ENCODE data around the gene RPS6KB1. TPM values are rescaled to one million over a fixed set of nuclear protein-coding genes. Genes with fewer than 3 reads are reported as not detected.
A peak's percentile ranks its signal among the peaks of the same experiment; 100 is the strongest.
"Not testable (repeated sequence)": the region's sequence is repeated elsewhere in the genome, so short reads cannot be mapped to it uniquely, and the experiment has no call there.

The RPS6KB1 gene
- total and polyA plus RNA-seq, 2 experiments from 2014 or later, result 23.3 to 31.4 TPM

- H3K4me2 ChIP-seq (ENCODE audit: unreplicated experiment), result no peak overlapping the region
- H4K20me1 ChIP-seq (ENCODE audit: insufficient read depth), result no peaks in the 10 kb centered on the region
- TF ChIP-seq EZH2phosphoT487 (IDR thresholded peaks at IDR 0.05; ENCODE audit: insufficient read depth, low read depth), result no peak
- TF ChIP-seq EZH2 (IDR thresholded peaks at IDR 0.05; ENCODE audit: insufficient read depth, poor library complexity, severe bottlenecking), result no peak
- H3K9me2 ChIP-seq (ENCODE audit: insufficient read depth), result no peaks in the 10 kb centered on the region
- WGBS, 2 experiments (ENCODE audit: low coverage in 1 of 2, low lambda C conversion rate in 2 of 2, missing lambda C conversion rate in 2 of 2), result 98 to 99% methylated on average over 3 of the region's 3 CpGs
- in situ Hi-C loops (cut with MboI), result loop anchor here (25.0 kb wide), 1 partner anchor 530 kb away; no protein-coding TSS in a partner anchor
- no peak overlapping the region for H2AFZ ChIP-seq
- no peak overlapping the region for H3K9ac ChIP-seq
- 0 out of 2 replicates have a peak, but pooled peaks cover 2% of the 10 kb centered on the region for H3F3A ChIP-seq (ENCODE audit: insufficient read depth)
- no peaks in the 10 kb centered on the region for H3K4me1 ChIP-seq (ENCODE audit: insufficient read depth)
- DNase-seq, result no peak
- no peak overlapping the region for H3K27ac ChIP-seq
- peaks cover 80% of the 10 kb centered on the region for H3K79me2 ChIP-seq (ENCODE audit: insufficient read depth)
- H3K4me3 ChIP-seq, result no peak overlapping the region
- H3K36me3 ChIP-seq (ENCODE audit: low read depth), result peaks cover 15% of the 10 kb centered on the region; the same call in 1 of the 2 replicates
- H3K27me3 ChIP-seq (replicated peaks; ENCODE audit: insufficient read depth), result no peaks in the 10 kb centered on the region
- no peaks in the 10 kb centered on the region for H3K9me3 ChIP-seq (ENCODE audit: low read depth)
Observed at GRCh38 chr17:59907467-59907866, 14.5 kb downstream of the RPS6KB1 start.

DNA sequence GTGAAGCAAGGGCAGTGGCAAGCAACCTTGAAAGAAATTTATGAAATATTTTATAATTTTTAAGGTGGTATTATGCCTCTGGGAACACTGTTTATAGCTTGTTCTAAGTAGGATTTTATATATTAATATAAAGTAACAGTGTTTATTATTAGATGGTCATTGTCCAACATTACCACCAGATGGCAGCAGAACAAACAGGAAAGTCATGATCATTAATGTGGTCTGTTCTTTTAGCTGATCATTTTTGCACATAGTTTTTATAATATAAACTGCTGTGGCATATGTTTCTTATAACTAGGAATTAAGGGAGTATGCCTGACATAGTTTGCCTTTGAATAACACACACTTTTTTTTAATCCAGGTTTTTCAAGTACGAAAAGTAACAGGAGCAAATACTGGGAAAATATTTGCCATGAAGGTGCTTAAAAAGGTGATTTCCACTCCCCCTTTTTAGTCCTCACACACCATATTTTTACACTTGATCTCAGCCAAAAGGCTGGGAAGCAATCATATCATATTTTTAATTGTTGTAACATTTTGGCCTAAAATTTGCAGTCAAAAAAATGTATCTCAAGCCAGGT lies 21.4 kb downstream of the RPS6KB1 start:
- no peaks in the 10 kb centered on the region for H3K9me3 ChIP-seq (ENCODE audit: low read depth)
- no peaks in the 10 kb centered on the region for H4K20me1 ChIP-seq (ENCODE audit: insufficient read depth)
- H3K36me3 ChIP-seq (ENCODE audit: low read depth), result peaks cover 31% of the 10 kb centered on the region; the same call in 1 of the 2 replicates
- no peak overlapping the region for H3K27ac ChIP-seq
- no peaks in the 10 kb centered on the region for H3K27me3 ChIP-seq (replicated peaks; ENCODE audit: insufficient read depth)
- peak; percentile 68 for DNase-seq
- no peak overlapping the region for H3K4me2 ChIP-seq (ENCODE audit: unreplicated experiment)
- 50 to 56% methylated on average over 1 of the region's 1 CpG for WGBS, 2 experiments (ENCODE audit: low coverage in 1 of 2, low lambda C conversion rate in 2 of 2, missing lambda C conversion rate in 2 of 2)
- in situ Hi-C loops (cut with MboI), result loop anchor here (25.0 kb wide), 1 partner anchor 523 kb away; no protein-coding TSS in a partner anchor
- no peak for TF ChIP-seq EZH2phosphoT487 (IDR thresholded peaks at IDR 0.05; ENCODE audit: insufficient read depth, low read depth)
- TF ChIP-seq EZH2 (IDR thresholded peaks at IDR 0.05; ENCODE audit: insufficient read depth, poor library complexity, severe bottlenecking), result no peak
- H2AFZ ChIP-seq, result no peak overlapping the region
- 0 out of 2 replicates have a peak, but pooled peaks cover 8% of the 10 kb centered on the region for H3F3A ChIP-seq (ENCODE audit: insufficient read depth)
- H3K79me2 ChIP-seq (ENCODE audit: insufficient read depth), result peaks cover 23% of the 10 kb centered on the region
- H3K9me2 ChIP-seq (ENCODE audit: insufficient read depth), result no peaks in the 10 kb centered on the region
- no peak overlapping the region for H3K4me3 ChIP-seq
- H3K4me1 ChIP-seq (ENCODE audit: insufficient read depth), result no peaks in the 10 kb centered on the region
- no peak overlapping the region for H3K9ac ChIP-seq

- DNase-seq, result no peak
- in situ Hi-C loops (cut with MboI), result loop anchor here (25.0 kb wide), 1 partner anchor 521 kb away; no protein-coding TSS in a partner anchor
Observed at GRCh38 chr17:59916446-59916845, 23.5 kb downstream of the RPS6KB1 start.

DNA sequence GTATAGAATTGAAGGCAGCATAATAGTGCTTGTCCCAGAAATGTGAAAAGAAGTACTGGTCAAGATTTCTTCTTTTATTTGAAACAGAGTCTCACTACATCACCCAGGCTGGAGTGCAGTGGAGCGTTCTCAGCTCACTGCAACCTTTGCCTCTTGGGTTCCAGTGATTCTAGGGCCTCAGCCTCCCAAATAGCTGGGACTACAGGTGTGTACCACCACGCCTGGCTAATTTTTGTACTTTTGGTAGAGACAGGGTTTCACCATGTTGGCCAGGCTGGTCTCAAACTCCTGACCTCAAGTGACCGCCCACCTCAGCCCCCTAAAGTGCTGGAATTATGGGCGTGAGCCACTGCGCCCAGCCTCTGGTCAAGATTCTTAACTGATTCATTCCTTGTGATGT lies 27.7 kb downstream of the RPS6KB1 start:
- DNase-seq; H3K27me3 ChIP-seq (replicated peaks; ENCODE audit: insufficient read depth); H3K4me1 ChIP-seq (ENCODE audit: insufficient read depth); H3K4me3 ChIP-seq; H3K4me2 ChIP-seq (ENCODE audit: unreplicated experiment); H3K9ac ChIP-seq; H2AFZ ChIP-seq; H3F3A ChIP-seq (ENCODE audit: insufficient read depth); H3K9me2 ChIP-seq (ENCODE audit: insufficient read depth); H3K27ac ChIP-seq; H3K9me3 ChIP-seq (ENCODE audit: low read depth); H4K20me1 ChIP-seq (ENCODE audit: insufficient read depth): not testable (repeated sequence)
- in situ Hi-C loops (cut with MboI), result loop anchor here (25.0 kb wide), 1 partner anchor 517 kb away; no protein-coding TSS in a partner anchor
- WGBS, 2 experiments (ENCODE audit: low coverage in 1 of 2, low lambda C conversion rate in 2 of 2, missing lambda C conversion rate in 2 of 2), result 97 to 98% methylated on average over 5 of the region's 5 CpGs
- Histone ChIP-seq H3K79me2 (ENCODE audit: insufficient read depth) (0 out of 2 replicates have a peak, but pooled peaks cover 10% of the 10 kb centered on the region), H3K36me3 (ENCODE audit: low read depth) (peaks cover 17% of the 10 kb centered on the region; the same call in 1 of the 2 replicates)

More at GRCh38 chr17:59916446-59916845, 23.5 kb downstream of the RPS6KB1 start:
- Histone ChIP-seq H4K20me1 (ENCODE audit: insufficient read depth) (no peaks in the 10 kb centered on the region), H3F3A (ENCODE audit: insufficient read depth) (0 out of 2 replicates have a peak, but pooled peaks cover 8% of the 10 kb centered on the region), H3K27ac (no peak overlapping the region), H3K79me2 (ENCODE audit: insufficient read depth) (0 out of 2 replicates have a peak, but pooled peaks cover 10% of the 10 kb centered on the region), H3K4me3 (no peak overlapping the region), H2AFZ (no peak overlapping the region), H3K36me3 (ENCODE audit: low read depth) (peaks cover 29% of the 10 kb centered on the region; the same call in 1 of the 2 replicates), H3K27me3 (replicated peaks; ENCODE audit: insufficient read depth) (no peaks in the 10 kb centered on the region), H3K4me1 (ENCODE audit: insufficient read depth) (no peaks in the 10 kb centered on the region), H3K9me2 (ENCODE audit: insufficient read depth) (no peaks in the 10 kb centered on the region), H3K9ac (no peak overlapping the region), H3K9me3 (ENCODE audit: low read depth) (no peaks in the 10 kb centered on the region), H3K4me2 (ENCODE audit: unreplicated experiment) (no peak overlapping the region)
- TF ChIP-seq EZH2 (IDR thresholded peaks at IDR 0.05; ENCODE audit: insufficient read depth, poor library complexity, severe bottlenecking) (no peak), EZH2phosphoT487 (IDR thresholded peaks at IDR 0.05; ENCODE audit: insufficient read depth, low read depth) (no peak)

DNA sequence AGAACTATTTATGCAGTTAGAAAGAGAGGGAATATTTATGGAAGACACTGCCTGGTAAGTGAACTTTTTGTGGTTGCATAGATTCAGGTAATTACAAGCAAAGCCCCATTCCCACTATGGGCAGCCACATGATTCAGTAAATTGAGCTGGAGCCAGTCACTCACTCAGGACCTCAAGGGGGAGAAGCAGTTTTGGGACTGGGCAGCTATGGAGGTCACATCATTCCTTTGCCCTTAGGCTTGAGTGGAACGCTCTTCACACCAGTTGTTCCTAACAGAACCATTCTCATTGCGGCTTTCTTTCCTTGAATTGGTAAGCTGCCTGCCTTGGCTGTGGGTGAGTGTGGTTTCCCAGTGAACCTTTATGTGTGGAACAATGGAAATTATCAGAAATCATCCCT lies 37.2 kb downstream of the RPS6KB1 start:
- H3K4me1 ChIP-seq (ENCODE audit: insufficient read depth); H3K4me2 ChIP-seq (ENCODE audit: unreplicated experiment); H3K79me2 ChIP-seq (ENCODE audit: insufficient read depth); in situ Hi-C loops (cut with MboI); H3K27ac ChIP-seq; H4K20me1 ChIP-seq (ENCODE audit: insufficient read depth); H3K9me2 ChIP-seq (ENCODE audit: insufficient read depth); H3K9me3 ChIP-seq (ENCODE audit: low read depth); H3K4me3 ChIP-seq; DNase-seq; H3K27me3 ChIP-seq (replicated peaks; ENCODE audit: insufficient read depth); H3K9ac ChIP-seq; H2AFZ ChIP-seq: not testable (repeated sequence)
- H3K36me3 ChIP-seq (ENCODE audit: low read depth), result peaks cover 51% of the 10 kb centered on the region
- 86 to 95% methylated on average over 2 of the region's 2 CpGs for WGBS, 2 experiments (ENCODE audit: low coverage in 1 of 2, low lambda C conversion rate in 2 of 2, missing lambda C conversion rate in 2 of 2)
- peaks cover 26% of the 10 kb centered on the region for H3F3A ChIP-seq (ENCODE audit: insufficient read depth)

- 6 to 7% methylated on average over 3 of the region's 3 CpGs for WGBS, 2 experiments (ENCODE audit: low coverage in 1 of 2, low lambda C conversion rate in 2 of 2, missing lambda C conversion rate in 2 of 2)
- H3K79me2 ChIP-seq (ENCODE audit: insufficient read depth); H3K4me1 ChIP-seq (ENCODE audit: insufficient read depth); H3K9me2 ChIP-seq (ENCODE audit: insufficient read depth); H3K9me3 ChIP-seq (ENCODE audit: low read depth); H3K9ac ChIP-seq; H3K4me3 ChIP-seq; H4K20me1 ChIP-seq (ENCODE audit: insufficient read depth); in situ Hi-C loops (cut with MboI); H2AFZ ChIP-seq; H3K27me3 ChIP-seq (replicated peaks; ENCODE audit: insufficient read depth); H3K4me2 ChIP-seq (ENCODE audit: unreplicated experiment): not testable (repeated sequence)
- DNase-seq, result peak; percentile 77
- peaks cover 50% of the 10 kb centered on the region for H3K36me3 ChIP-seq (ENCODE audit: low read depth)
- H3F3A ChIP-seq (ENCODE audit: insufficient read depth), result peaks cover 26% of the 10 kb centered on the region
- peak overlapping the region; percentile 17; the same call in 1 of the 2 replicates for H3K27ac ChIP-seq
Observed at GRCh38 chr17:59930768-59931167, 37.8 kb downstream of the RPS6KB1 start.

GRCh38 chr17:59933317-59933716 lies 40.4 kb downstream of the RPS6KB1 start:
- H3K27ac ChIP-seq; in situ Hi-C loops (cut with MboI); H3K79me2 ChIP-seq (ENCODE audit: insufficient read depth); H3K4me2 ChIP-seq (ENCODE audit: unreplicated experiment); H4K20me1 ChIP-seq (ENCODE audit: insufficient read depth); H3K27me3 ChIP-seq (replicated peaks; ENCODE audit: insufficient read depth); H2AFZ ChIP-seq; H3K9me3 ChIP-seq (ENCODE audit: low read depth); DNase-seq; H3K4me1 ChIP-seq (ENCODE audit: insufficient read depth); H3K9ac ChIP-seq; H3K4me3 ChIP-seq; H3K9me2 ChIP-seq (ENCODE audit: insufficient read depth): not testable (repeated sequence)
- 91 to 100% methylated on average over 1 of the region's 1 CpG for WGBS, 2 experiments (ENCODE audit: low coverage in 1 of 2, low lambda C conversion rate in 2 of 2, missing lambda C conversion rate in 2 of 2)
- peaks cover 26% of the 10 kb centered on the region for H3F3A ChIP-seq (ENCODE audit: insufficient read depth)
- H3K36me3 ChIP-seq (ENCODE audit: low read depth), result peaks cover 60% of the 10 kb centered on the region

All from GM23248 (cell line).